Measurements from ENCODE around the gene NEMP1.

NEMP1 gene

GRCh38 chr12:57011438-57012424 lies 66.9 kb downstream of the NEMP1 start:
- no peak for ATAC-seq
- TF ChIP-seq POU6F1 (CRISPR knock-in tag; IDR thresholded peaks at IDR 0.05; ENCODE audit: borderline replicate concordance, low read depth) (no peak), CSDC2 (CRISPR knock-in tag; IDR thresholded peaks at IDR 0.05) (no peak), ISL1 (CRISPR knock-in tag; IDR thresholded peaks at IDR 0.05) (no peak), TSHZ2 (CRISPR knock-in tag; IDR thresholded peaks at IDR 0.05) (no peak), ESRRG (CRISPR knock-in tag; IDR thresholded peaks at IDR 0.05) (no peak), ARNTL (CRISPR knock-in tag; IDR thresholded peaks at IDR 0.05; ENCODE audit: borderline replicate concordance, low read depth) (no peak), ZFP30 (CRISPR knock-in tag; IDR thresholded peaks at IDR 0.05) (no peak), ZNF70 (CRISPR knock-in tag; IDR thresholded peaks at IDR 0.05) (no peak), ZNF565 (CRISPR knock-in tag; conservative IDR thresholded peaks at IDR 0.05; ENCODE audit: low read depth) (no peak), GLIS3 (CRISPR knock-in tag; IDR thresholded peaks at IDR 0.05) (no peak), BACH2 (CRISPR knock-in tag; IDR thresholded peaks at IDR 0.05; ENCODE audit: borderline replicate concordance) (no peak), CREB5 (CRISPR knock-in tag; IDR thresholded peaks at IDR 0.05; ENCODE audit: low read depth) (no peak), SNAI2 (CRISPR knock-in tag; IDR thresholded peaks at IDR 0.05) (no peak), PATZ1 (CRISPR knock-in tag; IDR thresholded peaks at IDR 0.05; ENCODE audit: borderline replicate concordance) (no peak), ZFP3 (CRISPR knock-in tag; IDR thresholded peaks at IDR 0.05) (no peak), ZC3H10 (CRISPR knock-in tag; IDR thresholded peaks at IDR 0.05) (no peak)

- no peak for ATAC-seq
Measured at GRCh38 chr12:57010627-57011247, 67.9 kb downstream of the NEMP1 start.

More at GRCh38 chr12:57010627-57011247, 67.9 kb downstream of the NEMP1 start:
- no peak for TF ChIP-seq TSHZ2 (CRISPR knock-in tag; IDR thresholded peaks at IDR 0.05)
- TF ChIP-seq OSR1 (CRISPR knock-in tag; IDR thresholded peaks at IDR 0.05), result no peak
- TF ChIP-seq ESRRG (CRISPR knock-in tag; IDR thresholded peaks at IDR 0.05), result no peak
- TF ChIP-seq ZNF70 (CRISPR knock-in tag; IDR thresholded peaks at IDR 0.05), result no peak
- TF ChIP-seq CSDC2 (CRISPR knock-in tag; IDR thresholded peaks at IDR 0.05), result no peak
- no peak for TF ChIP-seq CREB5 (CRISPR knock-in tag; IDR thresholded peaks at IDR 0.05; ENCODE audit: low read depth)
- TF ChIP-seq SNAI2 (CRISPR knock-in tag; IDR thresholded peaks at IDR 0.05), result no peak
- no peak for TF ChIP-seq ZNF565 (CRISPR knock-in tag; conservative IDR thresholded peaks at IDR 0.05; ENCODE audit: low read depth)
- TF ChIP-seq ZFP3 (CRISPR knock-in tag; IDR thresholded peaks at IDR 0.05), result no peak
- TF ChIP-seq ZC3H10 (CRISPR knock-in tag; IDR thresholded peaks at IDR 0.05), result no peak
- TF ChIP-seq ZFP30 (CRISPR knock-in tag; IDR thresholded peaks at IDR 0.05), result no peak
- no peak for TF ChIP-seq TCF4 (CRISPR knock-in tag; IDR thresholded peaks at IDR 0.05; ENCODE audit: borderline replicate concordance)
- TF ChIP-seq ISL1 (CRISPR knock-in tag; IDR thresholded peaks at IDR 0.05), result no peak

Measured in SK-N-SH treated with all-trans-retinoic acid at 6 μM for 48 hours (cell line).